Pancreas (tissue), 10 donors: ENCODE data around the gene PIP5K1C. TPM values are rescaled to one million over a fixed set of nuclear protein-coding genes. Genes with fewer than 3 reads are reported as not detected.

Experiments
- ATAC-seq, 4 donors: fragments of 200-7000 bp; cut with Tn5 transposase; one replicate each; pipeline versions ENCODE4 v1.8.0 to v1.9.1; 2020; ENCODE audit warnings: mild to moderate bottlenecking in 4 of 4, moderate library complexity in 4 of 4
- DNase-seq, 6 donors: peaks; one replicate each; pipeline ENCODE4 v3.0.0-alpha.2; 2020
- FAIRE-seq: peaks from 2 replicates; lab custom pipeline; 2012; peaks lifted over from hg19 to GRCh38; lab: Jason Lieb, UNC
- H3K27ac ChIP-seq, 4 donors: fragments of 200-600 bp; sonication (generic); 1 replicate in 3 of 4; 2 replicates in 1 of 4; pipeline versions ENCODE4 v1.5.0 to v1.8.0; 2020
- H3K27me3 ChIP-seq, 4 donors: fragments of 200-600 bp; one replicate each; pipeline ENCODE4 v1.8.0; 2021
- H3K36me3 ChIP-seq, 3 donors: fragments of 200-600 bp; sonication (generic) in 1 of 3; one replicate each; pipeline versions ENCODE4 v1.5.0 to v1.8.0; 2020 to 2021
- H3K4me1 ChIP-seq, 3 donors: fragments of 200-600 bp; one replicate each; pipeline ENCODE4 v1.8.0; 2021
- H3K4me3 ChIP-seq, 4 donors: fragments of 200-600 bp; sonication (generic) in 2 of 4; one replicate each; pipeline versions ENCODE4 v1.5.0 to v1.8.0; 2020 to 2021
- H3K9me3 ChIP-seq, 4 donors: fragments of 200-600 bp; one replicate each; pipeline ENCODE4 v1.8.0; 2021
- WGBS, 2 donors: extraction: QIAGEN DNeasy Blood & Tissue Kit; methylation state at CpG; one replicate each; pipeline ENCODE4 v1.1.7; 2013; 5-methylcytosine and 5-hydroxymethylcytosine counted together
- intact Hi-C, 3 donors: fragments of 100-400 bp; cut with DNase I; formaldehyde crosslinking; loops; one replicate each; pipeline versions ENCODE4 v1.11.1 to v1.14.2; 2022
- polyA plus RNA-seq, 2 donors: library from polyadenylated mRNA; stranded (reverse); fragments of 200-250 nt; gene quantifications; one replicate each; pipeline ENCODE4 v1.2.3, GENCODE V29; 2013
- total RNA-seq, 6 donors: library from RNA; stranded (reverse); fragmentation: NEBNext Ultra II Directional in 4 of 6; extraction: Animal tissue kit (Norgen Biotek cat#: 25700) in 4 of 6; gene quantifications; one replicate each; pipeline versions ENCODE4 v1.2.1 to v1.2.4, GENCODE V29; 2021 to 2023
- TF ChIP-seq, protein P1 (sequence below), 4 donors: fragments of 200-600 bp; sonication (generic) in 3 of 4; IDR thresholded peaks; one replicate each; pipeline versions ENCODE4 v1.5.0 to v1.8.0; 2021; ENCODE audit warnings: antibody characterized with exemption in 4 of 4
- donor health status: healthy with polysubstance abuse.
- donor health status: DM: no; HTN: no; CAD: no; lungs with moderate emphysema.
- donor health status: DM: no; HTN: no; CAD: no.
- donor health status: control.
- donor health status: control.
- donor health status: Bipolar disorder and iron deficiency.
- donor health status: DM: yes; HTN: yes; CAD: no.
- donor health status: DM: no; HTN: no; CAD: no.
- donor health status: DM: no; HTN: no; CAD: no.
- donor health status: DM: yes; HTN: yes; CAD: no.

The PIP5K1C gene
- total and polyA plus RNA-seq, 8 donors = 12.9 to 24.8 (median 14.9) TPM

DNA sequence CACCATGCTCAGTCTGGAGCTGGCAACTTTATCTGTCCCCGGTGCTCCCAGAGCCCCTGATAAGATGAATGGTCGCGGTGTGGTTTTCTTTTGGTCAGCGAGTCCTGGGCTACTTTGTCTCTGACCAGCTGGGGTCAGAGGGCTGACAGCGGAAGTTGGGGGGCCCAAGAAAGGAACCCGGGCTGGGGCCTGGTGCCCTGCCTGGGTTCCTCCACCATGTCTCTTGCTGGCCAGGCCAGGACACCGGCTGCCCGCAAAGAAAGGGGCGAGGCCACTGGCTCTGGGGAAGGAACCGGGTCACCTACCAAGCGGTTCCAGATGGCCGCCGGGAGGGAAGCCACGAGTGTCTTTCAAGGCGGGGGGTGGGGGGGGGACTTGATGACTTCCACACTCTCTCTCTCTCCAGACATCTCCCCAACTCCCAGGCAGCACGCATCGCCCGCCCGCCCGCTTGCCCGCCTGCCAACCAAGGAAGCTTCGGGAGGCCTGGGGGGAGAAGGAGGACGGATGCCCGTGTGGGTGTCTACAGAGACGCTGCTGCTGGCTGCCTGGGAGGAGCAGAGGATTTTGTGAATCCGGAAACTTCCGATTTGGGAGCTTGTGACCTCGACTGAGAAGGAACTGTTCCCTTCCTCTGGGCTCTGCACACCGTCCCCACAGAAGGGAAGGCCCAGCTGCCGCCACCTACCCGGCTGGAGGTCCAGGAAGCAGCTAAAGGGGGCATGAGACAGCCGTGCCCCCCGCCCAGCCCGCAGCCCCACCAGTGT is 1.1 kb downstream of the PIP5K1C start:
- no peaks in the 10 kb centered on the region for H3K4me1 ChIP-seq
- H3K36me3 ChIP-seq = no peaks in the 10 kb centered on the region
- intact Hi-C loops = no loop called here
- TF ChIP-seq, protein P1, sequence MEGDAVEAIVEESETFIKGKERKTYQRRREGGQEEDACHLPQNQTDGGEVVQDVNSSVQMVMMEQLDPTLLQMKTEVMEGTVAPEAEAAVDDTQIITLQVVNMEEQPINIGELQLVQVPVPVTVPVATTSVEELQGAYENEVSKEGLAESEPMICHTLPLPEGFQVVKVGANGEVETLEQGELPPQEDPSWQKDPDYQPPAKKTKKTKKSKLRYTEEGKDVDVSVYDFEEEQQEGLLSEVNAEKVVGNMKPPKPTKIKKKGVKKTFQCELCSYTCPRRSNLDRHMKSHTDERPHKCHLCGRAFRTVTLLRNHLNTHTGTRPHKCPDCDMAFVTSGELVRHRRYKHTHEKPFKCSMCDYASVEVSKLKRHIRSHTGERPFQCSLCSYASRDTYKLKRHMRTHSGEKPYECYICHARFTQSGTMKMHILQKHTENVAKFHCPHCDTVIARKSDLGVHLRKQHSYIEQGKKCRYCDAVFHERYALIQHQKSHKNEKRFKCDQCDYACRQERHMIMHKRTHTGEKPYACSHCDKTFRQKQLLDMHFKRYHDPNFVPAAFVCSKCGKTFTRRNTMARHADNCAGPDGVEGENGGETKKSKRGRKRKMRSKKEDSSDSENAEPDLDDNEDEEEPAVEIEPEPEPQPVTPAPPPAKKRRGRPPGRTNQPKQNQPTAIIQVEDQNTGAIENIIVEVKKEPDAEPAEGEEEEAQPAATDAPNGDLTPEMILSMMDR (IDR thresholded peaks at IDR 0.05) = no peak
- peak overlapping the region; percentile 48 to 90 (median 87) for H3K4me3 ChIP-seq
- no peaks in the 10 kb centered on the region for H3K27me3 ChIP-seq
- 3 to 7% methylated on average over 27 to 34 of the region's 34 CpGs for WGBS, 2 donors
- H3K9me3 ChIP-seq = no peaks in the 10 kb centered on the region
- no peak for FAIRE-seq
- DNase-seq = peak in 5 of 6 donors; percentile 30 to 83 (median 46)
- peak; percentile 33 to 59 (median 49) for ATAC-seq
- H3K27ac ChIP-seq = peak overlapping the region in 3 of 4 donors; percentile 17 to 34 (median 26)

DNA sequence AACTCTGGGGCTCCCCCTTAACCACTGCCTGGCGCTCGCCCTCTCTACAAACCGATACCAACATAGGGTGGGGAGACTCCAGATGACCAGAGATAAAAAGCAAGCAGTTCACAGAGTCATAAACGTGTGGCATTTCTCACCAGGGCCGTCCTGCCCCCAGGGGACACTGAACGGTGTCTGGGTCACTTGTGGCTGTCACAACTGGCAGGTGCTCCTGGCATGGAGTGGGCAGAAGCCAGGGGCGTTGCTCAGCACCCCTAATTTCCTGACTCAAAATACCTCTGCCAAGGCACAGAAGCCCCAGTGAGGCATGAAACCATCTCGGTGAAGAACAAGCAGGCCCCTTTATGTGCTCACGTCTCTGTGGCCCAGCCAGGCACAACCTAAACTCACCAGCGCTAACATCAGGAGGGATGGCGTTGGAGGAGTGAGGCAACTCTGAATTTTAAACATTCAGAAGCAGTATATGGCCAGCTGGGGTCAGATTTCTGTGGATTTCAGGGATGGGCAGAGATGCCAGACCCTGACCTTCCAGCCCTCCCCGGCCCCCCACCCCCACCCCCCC is 1.8 kb downstream of the PIP5K1C start:
- no peak overlapping the region for H3K4me3 ChIP-seq
- no peak overlapping the region for H3K27ac ChIP-seq
- DNase-seq = no peak
- intact Hi-C loops = no loop called here
- no peak for ATAC-seq
- no peaks in the 10 kb centered on the region for H3K4me1 ChIP-seq
- WGBS, 2 donors = 54 to 62% methylated on average over 12 of the region's 12 CpGs
- TF ChIP-seq, protein P1 (IDR thresholded peaks at IDR 0.05) = no peak
- H3K9me3 ChIP-seq = no peaks in the 10 kb centered on the region
- H3K36me3 ChIP-seq = no peaks in the 10 kb centered on the region
- no peak for FAIRE-seq
- no peaks in the 10 kb centered on the region for H3K27me3 ChIP-seq

DNA sequence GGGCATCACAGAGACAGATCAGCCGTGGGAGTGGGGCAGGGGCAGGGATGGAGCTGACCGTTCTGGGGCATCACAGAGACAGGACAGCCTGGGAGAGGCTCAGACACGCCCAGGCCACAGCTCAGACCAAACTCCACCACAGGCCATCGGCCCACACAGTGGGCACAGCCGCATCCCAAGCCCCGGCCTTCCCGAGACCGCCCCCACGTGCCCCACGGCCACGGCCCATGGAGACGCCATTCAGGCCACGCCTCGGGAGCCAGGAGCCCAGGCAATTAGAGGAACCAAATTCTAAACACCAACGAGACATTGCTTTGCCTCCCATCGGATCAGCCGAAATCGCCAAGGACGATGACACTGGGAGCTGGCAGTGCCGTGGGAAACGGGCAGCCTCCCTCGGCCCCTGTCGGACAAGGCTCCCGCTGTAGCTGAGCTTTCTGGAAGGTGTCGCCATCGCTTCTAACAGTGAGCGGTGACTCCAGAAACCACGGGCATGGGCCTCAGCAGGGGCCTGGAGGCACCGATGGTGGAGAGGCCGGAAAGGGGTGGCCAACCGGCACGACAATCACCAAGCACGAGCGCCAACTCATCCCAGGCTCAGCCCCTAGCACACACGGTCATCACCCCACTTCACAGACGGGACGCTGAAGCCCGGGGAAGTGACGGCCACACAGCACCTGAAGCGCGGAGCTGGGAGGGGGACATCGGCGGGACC is 2.4 kb downstream of the PIP5K1C start:
- no peak for ATAC-seq
- Histone ChIP-seq H3K27ac (no peak overlapping the region), H3K9me3 (no peaks in the 10 kb centered on the region), H3K36me3 (no peaks in the 10 kb centered on the region), H3K4me1 (no peaks in the 10 kb centered on the region), H3K4me3 (no peak overlapping the region), H3K27me3 (no peaks in the 10 kb centered on the region)
- TF ChIP-seq, protein P1 (IDR thresholded peaks at IDR 0.05) = no peak
- WGBS, 2 donors = 93 to 95% methylated on average over 43 of the region's 43 CpGs
- peak in 1 of 6 donors; percentile 62 for DNase-seq
- intact Hi-C loops = no loop called here
- FAIRE-seq = no peak

DNA sequence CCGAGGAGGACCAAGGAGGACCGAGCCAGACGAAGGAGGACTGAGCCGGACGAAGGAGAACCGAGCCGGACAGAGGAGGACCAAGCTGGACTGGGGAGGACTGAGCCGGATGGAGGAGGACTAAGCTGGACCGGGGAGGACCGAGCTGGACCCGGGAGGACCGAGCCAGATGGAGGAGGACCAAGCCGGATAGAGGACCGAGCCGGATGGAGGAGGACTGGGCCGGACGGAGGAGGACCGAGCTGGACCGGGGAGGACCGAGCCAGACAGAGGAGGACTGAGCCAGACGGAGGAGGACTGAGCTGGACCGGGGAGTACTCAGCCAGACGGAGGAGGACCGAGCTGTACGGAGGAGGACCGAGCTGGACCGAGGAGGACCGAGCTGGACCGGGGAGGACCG is 3.2 kb downstream of the PIP5K1C start:
- DNase-seq (peak in 1 of 6 donors; percentile 63), ATAC-seq (no peak), FAIRE-seq (no peak)
- Histone ChIP-seq H3K4me3 (no peak overlapping the region), H3K36me3 (no peaks in the 10 kb centered on the region), H3K27me3 (no peaks in the 10 kb centered on the region), H3K27ac (no peak overlapping the region), H3K4me1 (no peaks in the 10 kb centered on the region), H3K9me3 (no peaks in the 10 kb centered on the region)
- intact Hi-C loops = no loop called here
- TF ChIP-seq, protein P1 (IDR thresholded peaks at IDR 0.05) = no peak
- WGBS, 2 donors = 92 to 94% methylated on average over 29 to 30 of the region's 30 CpGs
